A549 (cell line): ENCODE measurements around the gene MBD3.

Experiments used
- CHD2 ChIP-seq: fragments of 150-350 bp; IDR thresholded peaks from 2 replicates; pipeline ENCODE4 v1.6.1; 2014; ENCODE audit warnings: low read length; ENCODE audit not compliant: partially characterized antibody
- CHD4 ChIP-seq: fragments of 200-600 bp; sonication (generic); IDR thresholded peaks from 2 replicates; pipeline ENCODE4 v1.6.1; 2016; ENCODE audit warnings: antibody characterized with exemption, mild to moderate bottlenecking, borderline replicate concordance
- CTCF ChIP-seq: fragments of >200 bp; sonication (Bioruptor Twin); formaldehyde crosslinking; IDR thresholded peaks from 3 replicates; pipeline ENCODE4 v1.5.1; 2016
- FOXS1 ChIP-seq: fragments of 250-450 bp; sonication (Bioruptor Pico); IDR thresholded peaks from 2 replicates; pipeline ENCODE4 v1.5.0; 2020; ENCODE audit warnings: mild to moderate bottlenecking, moderate library complexity
- HDAC2 ChIP-seq: fragments of 200-600 bp; sonication (generic); IDR thresholded peaks from 2 replicates; pipeline ENCODE4 v1.6.1; 2016
- HOXB5 ChIP-seq: fragments of 250-450 bp; sonication (Bioruptor Pico); IDR thresholded peaks from 2 replicates; pipeline ENCODE4 v1.5.0; 2020; ENCODE audit warnings: mild to moderate bottlenecking, moderate library complexity
- JUN ChIP-seq, 2 experiments: fragments of >200 bp; sonication (Bioruptor Twin); formaldehyde crosslinking; IDR thresholded peaks; 2 replicates in 1 of 2; 3 replicates in 1 of 2; pipeline ENCODE4 v1.6.1; 2016 to 2017
- JUNB ChIP-seq: fragments of >200 bp; sonication (Bioruptor Twin); formaldehyde crosslinking; IDR thresholded peaks from 2 replicates; pipeline ENCODE4 v1.6.1; 2016
- MAX ChIP-seq: IDR thresholded peaks from 2 replicates; pipeline ENCODE4 v1.6.1; 2012
- MYC ChIP-seq: IDR thresholded peaks from 2 replicates; pipeline ENCODE4 v1.6.1; 2012; ENCODE audit warnings: mild to moderate bottlenecking, inconsistent platforms, low read length, improper control_type of control experiment, borderline replicate concordance
- POLR2A ChIP-seq: IDR thresholded peaks from 2 replicates; pipeline ENCODE4 v1.6.1; 2012; ENCODE audit warnings: mild to moderate bottlenecking, low read length
- RFX5 ChIP-seq: fragments of 450-650 bp; IDR thresholded peaks from 2 replicates; pipeline ENCODE4 v1.7.1; 2014; ENCODE audit warnings: antibody characterized with exemption, mild to moderate bottlenecking, moderate library complexity
- TF ChIP-seq, protein P1 (sequence below): fragments of 150-350 bp; IDR thresholded peaks from 2 replicates; pipeline ENCODE4 v1.6.1; 2014; ENCODE audit warnings: low read depth, mild to moderate bottlenecking, low read length

- TF ChIP-seq POLR2A (no peak), CTCF (no peak), MYC (no peak), JUN (IDR thresholded peaks at IDR 0.05) (no peak), HDAC2 (no peak), CHD2 (no peak), RFX5 (no peak), MAX (no peak), HOXB5 (CRISPR knock-in tag) (no peak), FOXS1 (CRISPR knock-in tag) (no peak), CHD4 (no peak), JUNB (no peak)
- TF ChIP-seq, protein P1, sequence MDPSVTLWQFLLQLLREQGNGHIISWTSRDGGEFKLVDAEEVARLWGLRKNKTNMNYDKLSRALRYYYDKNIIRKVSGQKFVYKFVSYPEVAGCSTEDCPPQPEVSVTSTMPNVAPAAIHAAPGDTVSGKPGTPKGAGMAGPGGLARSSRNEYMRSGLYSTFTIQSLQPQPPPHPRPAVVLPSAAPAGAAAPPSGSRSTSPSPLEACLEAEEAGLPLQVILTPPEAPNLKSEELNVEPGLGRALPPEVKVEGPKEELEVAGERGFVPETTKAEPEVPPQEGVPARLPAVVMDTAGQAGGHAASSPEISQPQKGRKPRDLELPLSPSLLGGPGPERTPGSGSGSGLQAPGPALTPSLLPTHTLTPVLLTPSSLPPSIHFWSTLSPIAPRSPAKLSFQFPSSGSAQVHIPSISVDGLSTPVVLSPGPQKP: no peak
Observed at GRCh38 chr19:1526066-1526778, 66.4 kb downstream of the MBD3 start.
